ENCODE measurements around the gene MYL12A. TPM values are rescaled to one million over a fixed set of nuclear protein-coding genes. Genes with fewer than 3 reads are reported as not detected.

The MYL12A gene
- total and polyA plus RNA-seq, 2 of the 13 experiments (the other 11 are each of a cell fraction or from before 2014, with no cell fraction given): 261 to 277 TPM

DNA sequence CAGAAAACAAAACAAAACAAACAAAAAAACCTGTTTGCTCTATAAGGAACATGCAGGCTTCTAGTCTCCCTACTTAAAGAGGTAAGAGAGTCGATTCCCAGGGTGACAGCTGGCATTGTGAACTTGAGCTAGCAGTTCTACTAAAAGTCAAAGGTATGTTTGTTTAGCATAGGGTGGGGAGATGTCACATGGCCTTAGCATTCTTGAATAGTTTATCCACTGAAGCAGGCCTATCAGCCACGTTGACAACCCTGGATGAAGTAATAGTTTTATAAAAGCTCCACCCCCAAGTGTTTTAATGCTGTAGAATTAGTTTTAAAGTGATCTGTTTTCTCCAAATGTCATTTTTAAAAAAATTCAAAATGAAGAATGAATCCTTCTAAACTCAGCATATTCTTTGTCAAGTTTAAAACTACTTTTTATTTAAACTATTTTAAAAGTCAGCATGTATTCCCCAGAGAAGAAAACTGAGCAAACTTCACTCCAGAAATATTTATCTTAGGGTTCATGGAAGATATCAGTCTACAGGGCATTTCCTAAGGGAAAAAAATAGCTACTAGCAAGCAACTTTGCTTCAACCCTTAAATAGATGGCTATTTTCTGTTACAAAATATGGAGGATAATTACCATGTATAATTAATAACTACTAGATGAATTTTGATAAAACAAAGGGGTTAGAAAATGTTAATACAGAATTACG lies 29.5 kb upstream of the MYL12A start (continued):
- TF ChIP-seq, protein P1, sequence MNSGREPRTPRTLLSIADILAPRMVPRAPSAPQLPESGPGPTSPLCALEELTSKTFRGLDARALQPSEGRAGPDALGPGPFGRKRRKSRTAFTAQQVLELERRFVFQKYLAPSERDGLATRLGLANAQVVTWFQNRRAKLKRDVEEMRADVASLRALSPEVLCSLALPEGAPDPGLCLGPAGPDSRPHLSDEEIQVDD (CRISPR knock-in tag; IDR thresholded peaks at IDR 0.05; ENCODE audit: borderline replicate concordance): no peak
- TF ChIP-seq MTA1 (CRISPR knock-in tag; IDR thresholded peaks at IDR 0.05; ENCODE audit: borderline replicate concordance) (no peak), CEBPB (IDR thresholded peaks at IDR 0.05; ENCODE audit: borderline replicate concordance, low read depth, low read length) (peak; percentile 47; the same call in 1 of the 2 replicates), BORCS8-MEF2B (CRISPR knock-in tag; IDR thresholded peaks at IDR 0.05) (no peak), NR2C2 (CRISPR knock-in tag; IDR thresholded peaks at IDR 0.05; ENCODE audit: borderline replicate concordance) (0 out of 2 replicates have a peak, but pooled peaks have one; percentile 11), ZFP36L2 (CRISPR knock-in tag; IDR thresholded peaks at IDR 0.05) (no peak), NFE2 (CRISPR knock-in tag; IDR thresholded peaks at IDR 0.05) (no peak), ZNF747 (CRISPR knock-in tag; IDR thresholded peaks at IDR 0.05; ENCODE audit: borderline replicate concordance) (no peak), ARID2 (CRISPR knock-in tag; IDR thresholded peaks at IDR 0.05; ENCODE audit: borderline replicate concordance) (no peak), ZNF441 (CRISPR knock-in tag; IDR thresholded peaks at IDR 0.05; ENCODE audit: borderline replicate concordance) (no peak), ZNF136 (CRISPR knock-in tag; IDR thresholded peaks at IDR 0.05; ENCODE audit: low read depth) (no peak), CBX2 (IDR thresholded peaks at IDR 0.05; ENCODE audit: low read depth, low read length) (no peak), CBX2 (CRISPR knock-in tag; IDR thresholded peaks at IDR 0.05; ENCODE audit: low read depth) (no peak)
- TF ChIP-seq, protein P2, sequence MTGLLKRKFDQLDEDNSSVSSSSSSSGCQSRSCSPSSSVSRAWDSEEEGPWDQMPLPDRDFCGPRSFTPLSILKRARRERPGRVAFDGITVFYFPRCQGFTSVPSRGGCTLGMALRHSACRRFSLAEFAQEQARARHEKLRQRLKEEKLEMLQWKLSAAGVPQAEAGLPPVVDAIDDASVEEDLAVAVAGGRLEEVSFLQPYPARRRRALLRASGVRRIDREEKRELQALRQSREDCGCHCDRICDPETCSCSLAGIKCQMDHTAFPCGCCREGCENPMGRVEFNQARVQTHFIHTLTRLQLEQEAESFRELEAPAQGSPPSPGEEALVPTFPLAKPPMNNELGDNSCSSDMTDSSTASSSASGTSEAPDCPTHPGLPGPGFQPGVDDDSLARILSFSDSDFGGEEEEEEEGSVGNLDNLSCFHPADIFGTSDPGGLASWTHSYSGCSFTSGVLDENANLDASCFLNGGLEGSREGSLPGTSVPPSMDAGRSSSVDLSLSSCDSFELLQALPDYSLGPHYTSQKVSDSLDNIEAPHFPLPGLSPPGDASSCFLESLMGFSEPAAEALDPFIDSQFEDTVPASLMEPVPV (CRISPR knock-in tag; IDR thresholded peaks at IDR 0.05): no peak
- TF ChIP-seq, protein P3, sequence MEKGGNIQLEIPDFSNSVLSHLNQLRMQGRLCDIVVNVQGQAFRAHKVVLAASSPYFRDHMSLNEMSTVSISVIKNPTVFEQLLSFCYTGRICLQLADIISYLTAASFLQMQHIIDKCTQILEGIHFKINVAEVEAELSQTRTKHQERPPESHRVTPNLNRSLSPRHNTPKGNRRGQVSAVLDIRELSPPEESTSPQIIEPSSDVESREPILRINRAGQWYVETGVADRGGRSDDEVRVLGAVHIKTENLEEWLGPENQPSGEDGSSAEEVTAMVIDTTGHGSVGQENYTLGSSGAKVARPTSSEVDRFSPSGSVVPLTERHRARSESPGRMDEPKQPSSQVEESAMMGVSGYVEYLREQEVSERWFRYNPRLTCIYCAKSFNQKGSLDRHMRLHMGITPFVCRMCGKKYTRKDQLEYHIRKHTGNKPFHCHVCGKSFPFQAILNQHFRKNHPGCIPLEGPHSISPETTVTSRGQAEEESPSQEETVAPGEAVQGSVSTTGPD (CRISPR knock-in tag; IDR thresholded peaks at IDR 0.05): no peak
- TF ChIP-seq, protein P4, sequence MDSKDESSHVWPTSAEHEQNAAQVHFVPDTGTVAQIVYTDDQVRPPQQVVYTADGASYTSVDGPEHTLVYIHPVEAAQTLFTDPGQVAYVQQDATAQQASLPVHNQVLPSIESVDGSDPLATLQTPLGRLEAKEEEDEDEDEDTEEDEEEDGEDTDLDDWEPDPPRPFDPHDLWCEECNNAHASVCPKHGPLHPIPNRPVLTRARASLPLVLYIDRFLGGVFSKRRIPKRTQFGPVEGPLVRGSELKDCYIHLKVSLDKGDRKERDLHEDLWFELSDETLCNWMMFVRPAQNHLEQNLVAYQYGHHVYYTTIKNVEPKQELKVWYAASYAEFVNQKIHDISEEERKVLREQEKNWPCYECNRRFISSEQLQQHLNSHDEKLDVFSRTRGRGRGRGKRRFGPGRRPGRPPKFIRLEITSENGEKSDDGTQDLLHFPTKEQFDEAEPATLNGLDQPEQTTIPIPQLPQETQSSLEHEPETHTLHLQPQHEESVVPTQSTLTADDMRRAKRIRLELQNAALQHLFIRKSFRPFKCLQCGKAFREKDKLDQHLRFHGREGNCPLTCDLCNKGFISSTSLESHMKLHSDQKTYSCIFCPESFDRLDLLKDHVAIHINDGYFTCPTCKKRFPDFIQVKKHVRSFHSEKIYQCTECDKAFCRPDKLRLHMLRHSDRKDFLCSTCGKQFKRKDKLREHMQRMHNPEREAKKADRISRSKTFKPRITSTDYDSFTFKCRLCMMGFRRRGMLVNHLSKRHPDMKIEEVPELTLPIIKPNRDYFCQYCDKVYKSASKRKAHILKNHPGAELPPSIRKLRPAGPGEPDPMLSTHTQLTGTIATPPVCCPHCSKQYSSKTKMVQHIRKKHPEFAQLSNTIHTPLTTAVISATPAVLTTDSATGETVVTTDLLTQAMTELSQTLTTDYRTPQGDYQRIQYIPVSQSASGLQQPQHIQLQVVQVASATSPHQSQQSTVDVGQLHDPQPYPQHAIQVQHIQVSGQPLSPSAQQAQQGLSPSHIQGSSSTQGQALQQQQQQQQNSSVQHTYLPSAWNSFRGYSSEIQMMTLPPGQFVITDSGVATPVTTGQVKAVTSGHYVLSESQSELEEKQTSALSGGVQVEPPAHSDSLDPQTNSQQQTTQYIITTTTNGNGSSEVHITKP (CRISPR knock-in tag; IDR thresholded peaks at IDR 0.05; ENCODE audit: low read depth): peak; percentile 27; the same call in 1 of the 2 replicates
- TF ChIP-seq, protein P5, sequence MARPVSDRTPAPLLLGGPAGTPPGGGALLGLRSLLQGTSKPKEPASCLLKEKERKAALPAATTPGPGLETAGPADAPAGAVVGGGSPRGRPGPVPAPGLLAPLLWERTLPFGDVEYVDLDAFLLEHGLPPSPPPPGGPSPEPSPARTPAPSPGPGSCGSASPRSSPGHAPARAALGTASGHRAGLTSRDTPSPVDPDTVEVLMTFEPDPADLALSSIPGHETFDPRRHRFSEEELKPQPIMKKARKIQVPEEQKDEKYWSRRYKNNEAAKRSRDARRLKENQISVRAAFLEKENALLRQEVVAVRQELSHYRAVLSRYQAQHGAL (CRISPR knock-in tag; IDR thresholded peaks at IDR 0.05; ENCODE audit: not compliant biosample characterization): no peak
- TF ChIP-seq, protein P6, sequence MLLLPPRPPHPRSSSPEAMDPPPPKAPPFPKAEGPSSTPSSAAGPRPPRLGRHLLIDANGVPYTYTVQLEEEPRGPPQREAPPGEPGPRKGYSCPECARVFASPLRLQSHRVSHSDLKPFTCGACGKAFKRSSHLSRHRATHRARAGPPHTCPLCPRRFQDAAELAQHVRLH (CRISPR knock-in tag; IDR thresholded peaks at IDR 0.05; ENCODE audit: borderline replicate concordance, low read depth): 0 out of 2 replicates have a peak, but pooled peaks have one; percentile 27
- TF ChIP-seq, protein P7, sequence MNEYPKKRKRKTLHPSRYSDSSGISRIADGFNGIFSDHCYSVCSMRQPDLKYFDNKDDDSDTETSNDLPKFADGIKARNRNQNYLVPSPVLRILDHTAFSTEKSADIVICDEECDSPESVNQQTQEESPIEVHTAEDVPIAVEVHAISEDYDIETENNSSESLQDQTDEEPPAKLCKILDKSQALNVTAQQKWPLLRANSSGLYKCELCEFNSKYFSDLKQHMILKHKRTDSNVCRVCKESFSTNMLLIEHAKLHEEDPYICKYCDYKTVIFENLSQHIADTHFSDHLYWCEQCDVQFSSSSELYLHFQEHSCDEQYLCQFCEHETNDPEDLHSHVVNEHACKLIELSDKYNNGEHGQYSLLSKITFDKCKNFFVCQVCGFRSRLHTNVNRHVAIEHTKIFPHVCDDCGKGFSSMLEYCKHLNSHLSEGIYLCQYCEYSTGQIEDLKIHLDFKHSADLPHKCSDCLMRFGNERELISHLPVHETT (CRISPR knock-in tag; conservative IDR thresholded peaks at IDR 0.05): no peak
